ENCODE data around the gene CYP39A1. TPM values are rescaled to one million over a fixed set of nuclear protein-coding genes. Genes with fewer than 3 reads are reported as not detected.

The CYP39A1 gene
- total and polyA plus RNA-seq, 2 of the 13 experiments (the other 11 are each of a cell fraction or from before 2014, with no cell fraction given), result 0.13 TPM; not detected in 1

DNA sequence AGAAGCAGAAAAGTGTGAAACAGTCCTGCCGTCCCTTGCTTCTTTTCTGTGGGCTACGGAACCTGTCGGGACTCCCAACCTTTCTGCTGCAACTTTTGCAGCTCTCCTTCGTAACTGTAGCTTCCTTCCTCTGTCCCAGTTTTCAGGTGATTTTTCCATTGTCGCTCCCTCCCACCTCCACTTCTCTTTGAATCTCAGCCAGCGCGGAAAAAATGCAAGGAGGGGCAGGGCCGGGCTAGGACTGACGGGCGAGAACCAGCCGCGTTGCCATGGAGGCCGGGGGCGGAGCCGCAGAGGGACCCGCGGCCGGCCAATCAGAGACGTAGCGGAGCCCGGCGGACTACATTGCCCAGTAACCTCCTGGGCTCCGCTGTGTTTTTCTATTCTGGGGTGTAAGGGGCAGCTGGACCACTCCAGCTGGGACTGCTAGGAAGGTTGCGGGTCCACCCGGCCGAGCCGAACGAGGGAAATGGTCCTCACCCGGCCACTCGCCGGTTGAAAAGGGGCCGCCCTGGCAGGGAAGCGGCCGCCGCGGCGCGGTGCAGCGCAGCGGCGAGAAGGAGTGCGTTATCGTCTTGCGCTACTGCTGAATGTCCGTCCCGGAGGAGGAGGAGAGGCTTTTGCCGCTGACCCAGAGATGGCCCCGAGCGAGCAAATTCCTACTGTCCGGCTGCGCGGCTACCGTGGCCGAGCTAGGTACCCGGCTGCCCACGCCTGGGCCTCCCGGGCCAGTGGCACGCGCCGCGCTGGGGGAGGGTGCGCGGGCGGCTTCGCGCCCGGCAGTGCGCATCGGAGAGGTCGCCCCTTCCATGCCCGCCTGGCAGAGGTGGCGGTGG is at the start of gene CYP39A1, which contains the start of gene SLC25A27 (continued):
- TF ChIP-seq, protein P1, sequence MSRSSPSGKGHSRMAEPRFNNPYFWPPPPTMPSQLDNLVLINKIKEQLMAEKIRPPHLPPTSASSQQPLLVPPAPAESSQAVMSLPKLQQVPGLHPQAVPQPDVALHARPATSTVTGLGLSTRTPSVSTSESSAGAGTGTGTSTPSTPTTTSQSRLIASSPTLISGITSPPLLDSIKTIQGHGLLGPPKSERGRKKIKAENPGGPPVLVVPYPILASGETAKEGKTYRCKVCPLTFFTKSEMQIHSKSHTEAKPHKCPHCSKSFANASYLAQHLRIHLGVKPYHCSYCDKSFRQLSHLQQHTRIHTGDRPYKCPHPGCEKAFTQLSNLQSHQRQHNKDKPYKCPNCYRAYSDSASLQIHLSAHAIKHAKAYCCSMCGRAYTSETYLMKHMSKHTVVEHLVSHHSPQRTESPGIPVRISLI (CRISPR knock-in tag; IDR thresholded peaks at IDR 0.05; ENCODE audit: borderline replicate concordance), result peak; percentile 43; the same call in 1 of the 2 replicates
- TF ChIP-seq HDAC1 (CRISPR knock-in tag; IDR thresholded peaks at IDR 0.05), result no peak
- no peak for TF ChIP-seq SMYD3 (CRISPR knock-in tag; IDR thresholded peaks at IDR 0.05)
- TF ChIP-seq, protein P2, sequence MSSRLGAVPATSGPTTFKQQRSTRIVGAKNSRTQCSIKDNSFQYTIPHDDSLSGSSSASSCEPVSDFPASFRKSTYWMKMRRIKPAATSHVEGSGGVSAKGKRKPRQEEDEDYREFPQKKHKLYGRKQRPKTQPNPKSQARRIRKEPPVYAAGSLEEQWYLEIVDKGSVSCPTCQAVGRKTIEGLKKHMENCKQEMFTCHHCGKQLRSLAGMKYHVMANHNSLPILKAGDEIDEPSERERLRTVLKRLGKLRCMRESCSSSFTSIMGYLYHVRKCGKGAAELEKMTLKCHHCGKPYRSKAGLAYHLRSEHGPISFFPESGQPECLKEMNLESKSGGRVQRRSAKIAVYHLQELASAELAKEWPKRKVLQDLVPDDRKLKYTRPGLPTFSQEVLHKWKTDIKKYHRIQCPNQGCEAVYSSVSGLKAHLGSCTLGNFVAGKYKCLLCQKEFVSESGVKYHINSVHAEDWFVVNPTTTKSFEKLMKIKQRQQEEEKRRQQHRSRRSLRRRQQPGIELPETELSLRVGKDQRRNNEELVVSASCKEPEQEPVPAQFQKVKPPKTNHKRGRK (CRISPR knock-in tag; IDR thresholded peaks at IDR 0.05), result no peak
- TF ChIP-seq, protein P3, sequence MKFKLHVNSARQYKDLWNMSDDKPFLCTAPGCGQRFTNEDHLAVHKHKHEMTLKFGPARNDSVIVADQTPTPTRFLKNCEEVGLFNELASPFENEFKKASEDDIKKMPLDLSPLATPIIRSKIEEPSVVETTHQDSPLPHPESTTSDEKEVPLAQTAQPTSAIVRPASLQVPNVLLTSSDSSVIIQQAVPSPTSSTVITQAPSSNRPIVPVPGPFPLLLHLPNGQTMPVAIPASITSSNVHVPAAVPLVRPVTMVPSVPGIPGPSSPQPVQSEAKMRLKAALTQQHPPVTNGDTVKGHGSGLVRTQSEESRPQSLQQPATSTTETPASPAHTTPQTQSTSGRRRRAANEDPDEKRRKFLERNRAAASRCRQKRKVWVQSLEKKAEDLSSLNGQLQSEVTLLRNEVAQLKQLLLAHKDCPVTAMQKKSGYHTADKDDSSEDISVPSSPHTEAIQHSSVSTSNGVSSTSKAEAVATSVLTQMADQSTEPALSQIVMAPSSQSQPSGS (CRISPR knock-in tag; IDR thresholded peaks at IDR 0.05), result 0 out of 2 replicates have a peak, but pooled peaks have one; percentile 17
- TF ChIP-seq ZNF773 (CRISPR knock-in tag; IDR thresholded peaks at IDR 0.05; ENCODE audit: borderline replicate concordance), result 0 out of 2 replicates have a peak, but pooled peaks have one; percentile 51
- no peak for TF ChIP-seq ZNF337 (CRISPR knock-in tag; IDR thresholded peaks at IDR 0.05; ENCODE audit: borderline replicate concordance, low read depth)
- TF ChIP-seq, protein P4, sequence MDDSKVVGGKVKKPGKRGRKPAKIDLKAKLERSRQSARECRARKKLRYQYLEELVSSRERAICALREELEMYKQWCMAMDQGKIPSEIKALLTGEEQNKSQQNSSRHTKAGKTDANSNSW (CRISPR knock-in tag; IDR thresholded peaks at IDR 0.05; ENCODE audit: borderline replicate concordance), result peak; percentile 13; the same call in 1 of the 2 replicates
- no peak for TF ChIP-seq ATF3 (CRISPR knock-in tag; IDR thresholded peaks at IDR 0.05)
- 0 out of 2 replicates have a peak, but pooled peaks have one; percentile 36 for TF ChIP-seq SMAD3 (CRISPR knock-in tag; IDR thresholded peaks at IDR 0.05)
- 0 out of 2 replicates have a peak, but pooled peaks have one; percentile 16 for TF ChIP-seq ZNF747 (CRISPR knock-in tag; IDR thresholded peaks at IDR 0.05; ENCODE audit: borderline replicate concordance)
- no peak for TF ChIP-seq ATAD3A (CRISPR knock-in tag; IDR thresholded peaks at IDR 0.05)
- no peak for TF ChIP-seq ZNF549 (CRISPR knock-in tag; IDR thresholded peaks at IDR 0.05)
- TF ChIP-seq ZNF441 (CRISPR knock-in tag; IDR thresholded peaks at IDR 0.05; ENCODE audit: borderline replicate concordance), result 0 out of 2 replicates have a peak, but pooled peaks have one; percentile 13
- no peak for TF ChIP-seq ZNF235 (CRISPR knock-in tag; IDR thresholded peaks at IDR 0.05; ENCODE audit: borderline replicate concordance)
- peak; percentile 83; the same call in 1 of the 2 replicates for TF ChIP-seq NFKB2 (CRISPR knock-in tag; IDR thresholded peaks at IDR 0.05; ENCODE audit: borderline replicate concordance)
- TF ChIP-seq ZNF878 (CRISPR knock-in tag; IDR thresholded peaks at IDR 0.05), result no peak
- peak; percentile 82 for TF ChIP-seq GABPB1 (CRISPR knock-in tag; IDR thresholded peaks at IDR 0.05)
- TF ChIP-seq TERF1 (CRISPR knock-in tag; IDR thresholded peaks at IDR 0.05), result no peak
- TF ChIP-seq MTF2 (CRISPR knock-in tag; IDR thresholded peaks at IDR 0.05; ENCODE audit: borderline replicate concordance), result peak; percentile 81; the same call in 1 of the 2 replicates

Data from HepG2 (cell line).